CD14-positive monocyte (primary cell): ENCODE results near the gene POU2F2. TPM values are rescaled to one million over a fixed set of nuclear protein-coding genes. Genes with fewer than 3 reads are reported as not detected.

ENCODE experiments used
- DNase-seq, 3 donors: peaks; one replicate each; pipeline ENCODE4 v3.0.0-alpha.2; 2011 to 2022
- H2AFZ ChIP-seq: 2 replicates; pipeline ENCODE4 v1.6.0; 2012; ENCODE audit warnings: mild to moderate bottlenecking, low read depth, low read length, inconsistent platforms; ENCODE audit not compliant: insufficient read depth, poor library complexity, severe bottlenecking
- H3K27ac ChIP-seq, 2 donors: 1 replicate in 1 of 2; 2 replicates in 1 of 2; pipeline ENCODE4 v1.5.1; 2012 to 2013; ENCODE audit warnings: low read length in 2 of 2, control low read depth in 1 of 2, inconsistent platforms in 1 of 2, low read depth in 1 of 2, mild to moderate bottlenecking in 1 of 2
- H3K27me3 ChIP-seq, 2 donors: one replicate each; pipeline versions ENCODE4 v1.6.0 to v1.6.1; 2011 to 2013; ENCODE audit warnings: low read length in 2 of 2; ENCODE audit not compliant: control insufficient read depth in 2 of 2, insufficient read depth in 2 of 2
- H3K36me3 ChIP-seq, 2 donors: replicated peaks in 1 of 2; 1 replicate in 1 of 2; 2 replicates in 1 of 2; pipeline versions ENCODE4 v1.5.1 to v1.6.1; 2012 to 2013; ENCODE audit warnings: low read length in 2 of 2, control low read depth in 1 of 2, inconsistent platforms in 1 of 2, mild to moderate bottlenecking in 1 of 2; ENCODE audit not compliant: insufficient read depth in 2 of 2, control insufficient read depth in 1 of 2
- H3K4me1 ChIP-seq, 2 donors: 1 replicate in 1 of 2; 2 replicates in 1 of 2; pipeline versions ENCODE4 v1.5.1 to v1.6.1; 2012 to 2013; ENCODE audit warnings: low read length in 2 of 2, control low read depth in 1 of 2, inconsistent platforms in 1 of 2, mild to moderate bottlenecking in 1 of 2, moderate library complexity in 1 of 2; ENCODE audit not compliant: insufficient read depth in 2 of 2, control insufficient read depth in 1 of 2
- H3K4me2 ChIP-seq: replicated peaks from 2 replicates; pipeline ENCODE3; 2012; ENCODE audit warnings: low read length, moderate library complexity, mild to moderate bottlenecking; ENCODE audit not compliant: poor library complexity, severe bottlenecking; ENCODE audit errors: extremely low read depth
- H3K4me3 ChIP-seq, 3 experiments: fragments of 200-600 bp in 1 of 3; sonication (generic) in 1 of 3; replicated peaks in 1 of 3; 1 replicate in 2 of 3; 2 replicates in 1 of 3; pipeline ENCODE4 v1.5.1; 2011 to 2013; ENCODE audit warnings: low read length in 3 of 3, mild to moderate bottlenecking in 3 of 3, control low read depth in 2 of 3, low read depth in 2 of 3, inconsistent platforms in 1 of 3, moderate library complexity in 1 of 3
- H3K79me2 ChIP-seq: 2 replicates; pipeline ENCODE4 v1.6.0; 2012; ENCODE audit warnings: mild to moderate bottlenecking, control low read depth, inconsistent platforms, low read length, moderate library complexity; ENCODE audit not compliant: insufficient read depth
- H3K9ac ChIP-seq: 2 replicates; pipeline ENCODE4 v1.6.0; 2017; ENCODE audit warnings: low read length, mild to moderate bottlenecking; ENCODE audit not compliant: insufficient read depth, poor library complexity, severe bottlenecking
- H3K9me3 ChIP-seq, 2 donors: replicated peaks in 1 of 2; 1 replicate in 1 of 2; 2 replicates in 1 of 2; pipeline versions ENCODE4 v1.5.1 to v1.6.1; 2012 to 2013; ENCODE audit warnings: low read length in 2 of 2, control low read depth in 1 of 2; ENCODE audit not compliant: control insufficient read depth in 1 of 2, insufficient read depth in 1 of 2
- H4K20me1 ChIP-seq: 2 replicates; pipeline ENCODE4 v1.6.0; 2012; ENCODE audit warnings: mild to moderate bottlenecking, low read length, control low read depth, moderate library complexity; ENCODE audit not compliant: insufficient read depth
- H3K27ac Mint-ChIP-seq, 7 donors: one replicate each; pipeline ENCODE4 v1.8.0; 2020; ENCODE audit warnings: mild to moderate bottlenecking in 7 of 7, mixed read lengths in 7 of 7, moderate library complexity in 6 of 7, inconsistent platforms in 2 of 7
- H3K27me3 Mint-ChIP-seq, 3 donors: one replicate each; pipeline ENCODE4 v1.8.0; 2021 to 2022; ENCODE audit warnings: low read depth in 3 of 3, mild to moderate bottlenecking in 3 of 3, mixed read lengths in 3 of 3, moderate library complexity in 3 of 3, inconsistent platforms in 1 of 3
- H3K36me3 Mint-ChIP-seq, 2 donors: one replicate each; pipeline ENCODE4 v1.8.0; 2020; ENCODE audit warnings: mixed read lengths in 2 of 2, inconsistent platforms in 1 of 2, mild to moderate bottlenecking in 1 of 2
- H3K4me1 Mint-ChIP-seq: one replicate; pipeline ENCODE4 v1.8.0; 2020; ENCODE audit warnings: mild to moderate bottlenecking, mixed read lengths
- H3K4me3 Mint-ChIP-seq, 2 donors: one replicate each; pipeline ENCODE4 v1.8.0; 2020; ENCODE audit warnings: mild to moderate bottlenecking in 2 of 2, mixed read lengths in 2 of 2, moderate library complexity in 1 of 2
- H3K9me3 Mint-ChIP-seq, 7 donors: one replicate each; pipeline ENCODE4 v1.8.0; 2020 to 2022; ENCODE audit warnings: mixed read lengths in 7 of 7, mild to moderate bottlenecking in 6 of 7, moderate library complexity in 6 of 7, inconsistent platforms in 2 of 7
- WGBS: methylation state at CpG from one replicate; pipeline ENCODE4 v1.1.5; 2013; ENCODE audit warnings: missing lambda C conversion rate; ENCODE audit not compliant: insufficient coverage; 5-methylcytosine and 5-hydroxymethylcytosine counted together
- intact Hi-C, 2 donors: fragments of 100-400 bp; cut with micrococcal nuclease; formaldehyde crosslinking; loops; one replicate each; pipeline versions ENCODE4 v1.15.0 to v1.15.1; 2023
- polyA plus RNA-seq, 3 donors: library from polyadenylated mRNA; depleted of rRNA in 1 of 3; unstranded in 2 of 3; stranded (reverse) in 1 of 3; fragments of 300-500 nt in 2 of 3; fragments of >200 nt in 1 of 3; fragmentation: Illumina TruSeq in 2 of 3; gene quantifications; 1 replicate in 2 of 3; 2 replicates in 1 of 3; pipeline ENCODE4 v1.2.3, GENCODE V29; 2012 to 2021
- TF ChIP-seq, protein P1 (sequence below): fragments of 200-600 bp; IDR thresholded peaks from one replicate; pipeline ENCODE4 v1.8.0; 2022; ENCODE audit warnings: antibody characterized with exemption, mild to moderate bottlenecking

Gene POU2F2
- polyA plus RNA-seq, 3 donors, result 20.0 to 147 (median 28.2) TPM

- intact Hi-C loops, result no loop called here
- TF ChIP-seq, protein P1, sequence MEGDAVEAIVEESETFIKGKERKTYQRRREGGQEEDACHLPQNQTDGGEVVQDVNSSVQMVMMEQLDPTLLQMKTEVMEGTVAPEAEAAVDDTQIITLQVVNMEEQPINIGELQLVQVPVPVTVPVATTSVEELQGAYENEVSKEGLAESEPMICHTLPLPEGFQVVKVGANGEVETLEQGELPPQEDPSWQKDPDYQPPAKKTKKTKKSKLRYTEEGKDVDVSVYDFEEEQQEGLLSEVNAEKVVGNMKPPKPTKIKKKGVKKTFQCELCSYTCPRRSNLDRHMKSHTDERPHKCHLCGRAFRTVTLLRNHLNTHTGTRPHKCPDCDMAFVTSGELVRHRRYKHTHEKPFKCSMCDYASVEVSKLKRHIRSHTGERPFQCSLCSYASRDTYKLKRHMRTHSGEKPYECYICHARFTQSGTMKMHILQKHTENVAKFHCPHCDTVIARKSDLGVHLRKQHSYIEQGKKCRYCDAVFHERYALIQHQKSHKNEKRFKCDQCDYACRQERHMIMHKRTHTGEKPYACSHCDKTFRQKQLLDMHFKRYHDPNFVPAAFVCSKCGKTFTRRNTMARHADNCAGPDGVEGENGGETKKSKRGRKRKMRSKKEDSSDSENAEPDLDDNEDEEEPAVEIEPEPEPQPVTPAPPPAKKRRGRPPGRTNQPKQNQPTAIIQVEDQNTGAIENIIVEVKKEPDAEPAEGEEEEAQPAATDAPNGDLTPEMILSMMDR, result no peak
- H3K4me1 ChIP-seq, result peaks cover 17 to 25% of the 10 kb centered on the region in 2 donors
- peaks cover 44% of the 10 kb centered on the region for H3K79me2 ChIP-seq
- peak overlapping the region; percentile 50 to 100 (median 90) for H3K27ac Mint-ChIP-seq
- H3K36me3 ChIP-seq, result peaks cover 32 to 33% of the 10 kb centered on the region in 2 donors
- peak overlapping the region; percentile 49 to 82 (median 65) for H3K4me3 ChIP-seq
- H3K9me3 Mint-ChIP-seq, result peaks cover 0 to 3% (median 0%) of the 10 kb centered on the region in 7 donors
- no peaks in the 10 kb centered on the region for H3K9me3 ChIP-seq
- H3K4me1 Mint-ChIP-seq, result peaks cover 30% of the 10 kb centered on the region
- peaks cover 0 to 4% (median 3%) of the 10 kb centered on the region in 3 donors for H3K27me3 Mint-ChIP-seq
- 0% methylated on average over 28 of the region's 33 CpGs for WGBS
- peak overlapping the region in 1 of 2 donors; percentile 97 for H3K27ac ChIP-seq
- peak overlapping the region; percentile 82 to 96 for H3K4me3 Mint-ChIP-seq
- H3K4me2 ChIP-seq, result peak overlapping the region; percentile 89
- H3K9ac ChIP-seq, result peak overlapping the region; percentile 88
- H2AFZ ChIP-seq, result peak overlapping the region; percentile 83
- peaks cover 46% of the 10 kb centered on the region for H4K20me1 ChIP-seq
- H3K27me3 ChIP-seq, result no peaks in the 10 kb centered on the region
- DNase-seq, result no peak
- peaks cover 32 to 35% of the 10 kb centered on the region in 2 donors for H3K36me3 Mint-ChIP-seq
Measured at GRCh38 chr19:42076380-42076944, 55.8 kb downstream of the POU2F2 start.

DNA sequence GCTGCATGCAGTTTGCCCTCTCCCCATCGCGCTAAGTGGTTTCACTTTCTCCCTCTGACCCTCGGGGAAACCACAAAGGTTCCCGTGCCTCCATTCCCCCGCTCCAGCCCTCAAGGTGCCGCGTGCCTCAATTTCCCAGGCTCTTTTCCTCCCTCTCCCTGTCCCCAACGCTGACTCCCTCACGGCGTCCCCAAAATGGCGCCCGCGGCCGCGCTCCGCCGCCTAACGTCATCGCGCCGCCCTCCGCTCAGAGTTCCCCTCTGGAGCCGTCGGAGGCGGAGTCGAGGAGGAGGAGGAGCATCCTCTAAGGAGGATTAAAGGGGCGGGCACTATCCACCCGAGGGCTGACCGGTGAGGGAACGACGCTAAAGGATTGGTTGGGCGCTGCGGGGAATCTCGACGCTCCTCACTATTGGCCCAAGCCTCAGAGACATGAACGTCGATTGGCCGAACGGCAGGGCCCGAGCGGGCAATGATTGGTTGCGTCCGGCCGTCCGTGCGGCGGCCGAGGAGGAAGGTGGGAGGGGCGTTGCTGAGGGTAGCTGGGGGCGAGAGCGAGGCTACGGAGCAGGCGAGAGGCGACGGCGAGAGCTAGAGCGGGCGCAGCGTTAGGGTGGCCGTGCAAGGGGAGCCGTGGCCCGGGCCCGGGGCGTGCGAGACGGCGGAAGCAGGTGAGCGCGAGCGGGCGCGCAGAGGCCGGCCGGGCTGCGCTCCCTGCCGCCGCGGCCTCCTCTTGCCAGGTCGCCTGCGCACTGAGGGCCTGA is 56.4 kb downstream of the POU2F2 start, which contains the start of gene ZNF574:
TSS of gene ZNF574 (plus strand) at position 551 of the 764 bp plus-strand sequence. CDS start 2,441 bp downstream, outside the sequence.
- Histone ChIP-seq H3K27me3 (no peaks in the 10 kb centered on the region), H2AFZ (peak within 1 kb of the TSS; percentile 83), H3K4me2 (peak within 1 kb of the TSS; percentile 89), H4K20me1 (peaks cover 40% of the 10 kb centered on the region), H3K4me1 (peaks cover 17 to 25% of the 10 kb centered on the region in 2 donors), H3K9me3 (no peaks in the 10 kb centered on the region), H3K9ac (peak within 1 kb of the TSS; percentile 88), H3K79me2 (peaks cover 43% of the 10 kb centered on the region), H3K27ac (peak within 1 kb of the TSS; percentile 91 to 97), H3K36me3 (peaks cover 26% of the 10 kb centered on the region in 2 donors), H3K4me3 (peak within 1 kb of the TSS; percentile 59 to 82 (median 65))
- TF ChIP-seq, protein P1, result no peak
- Mint-ChIP-seq H3K9me3 (peaks cover 0 to 3% (median 0%) of the 10 kb centered on the region in 7 donors), H3K4me3 (peak within 1 kb of the TSS; percentile 96 to 100), H3K36me3 (peaks cover 26 to 28% of the 10 kb centered on the region in 2 donors), H3K27ac (peak within 1 kb of the TSS; percentile 99 to 100 (median 100)), H3K27me3 (peaks cover 0 to 7% (median 4%) of the 10 kb centered on the region in 3 donors), H3K4me1 (peaks cover 28% of the 10 kb centered on the region)
- under 1% methylated on average over 69 of the region's 80 CpGs for WGBS
- DNase-seq, result peak; percentile 99 to 100 (median 99)
- intact Hi-C loops, result no loop called here
